GM21717 (cell line): ENCODE data around the gene KRTAP12-2.
"Not testable (repeated sequence)": the region's sequence is repeated elsewhere in the genome, so short reads cannot be mapped to it uniquely, and the experiment has no call there.

Source experiments
- ATAC-seq: cut with Tn5 transposase; IDR thresholded peaks from one replicate; pipeline ENCODE4 v1.9.1; 2021; ENCODE audit warnings: mild to moderate bottlenecking, moderate library complexity; ENCODE audit not compliant: unreplicated experiment

KRTAP12-2 gene

GRCh38 chr21:44702973-44703730 lies 36.4 kb upstream of the KRTAP12-2 start:
- no peak for ATAC-seq

GRCh38 chr21:44702111-44702972 lies 35.6 kb upstream of the KRTAP12-2 start:
- no peak for ATAC-seq

GRCh38 chr21:44701541-44701940 lies 34.8 kb upstream of the KRTAP12-2 start:
- no peak for ATAC-seq

- ATAC-seq = no peak
Observed at GRCh38 chr21:44701023-44701400, 34.3 kb upstream of the KRTAP12-2 start.

GRCh38 chr21:44700101-44701022 lies 33.6 kb upstream of the KRTAP12-2 start:
- ATAC-seq = no peak

- no peak for ATAC-seq
Observed at GRCh38 chr21:44699502-44700001, 32.8 kb upstream of the KRTAP12-2 start.

- no peak for ATAC-seq
Observed at GRCh38 chr21:44697811-44698734, 31.3 kb upstream of the KRTAP12-2 start.

GRCh38 chr21:44697172-44697810 lies 30.6 kb upstream of the KRTAP12-2 start, which contains the start of gene KRTAP10-12:
Gene KRTAP10-12 (plus strand): TSS chr21:44697172. CDS start chr21:44697202, 30 bp downstream.
- ATAC-seq = not testable (repeated sequence)

- ATAC-seq = no peak
Observed at GRCh38 chr21:44696572-44696971, 29.8 kb upstream of the KRTAP12-2 start.

- ATAC-seq = no peak
Observed at GRCh38 chr21:44695641-44696040, 28.9 kb upstream of the KRTAP12-2 start.

GRCh38 chr21:44695184-44695583 lies 28.5 kb upstream of the KRTAP12-2 start:
- ATAC-seq = no peak

GRCh38 chr21:44694776-44695175 lies 28.0 kb upstream of the KRTAP12-2 start:
- no peak for ATAC-seq

- no peak for ATAC-seq
Observed at GRCh38 chr21:44692798-44693512, 26.2 kb upstream of the KRTAP12-2 start.

- no peak for ATAC-seq
Observed at GRCh38 chr21:44691686-44692085, 25.0 kb upstream of the KRTAP12-2 start.

- not testable (repeated sequence) for ATAC-seq
Observed at GRCh38 chr21:44689740-44690139, 23.0 kb upstream of the KRTAP12-2 start.

- no peak for ATAC-seq
Observed at GRCh38 chr21:44687671-44688070, 20.9 kb upstream of the KRTAP12-2 start.

- ATAC-seq = no peak
Observed at GRCh38 chr21:44686843-44687561, 20.3 kb upstream of the KRTAP12-2 start.
